NCI-H2227 (cell line): ENCODE results near the gene EDRF1.
A peak's percentile ranks its signal among the peaks of the same experiment; 100 is the strongest.

Experiments
- DNase-seq: peaks from one replicate; lab custom pipeline; 2025; ENCODE audit not compliant: unreplicated experiment; lab: John Stamatoyannopoulos, UW

Gene EDRF1

DNA sequence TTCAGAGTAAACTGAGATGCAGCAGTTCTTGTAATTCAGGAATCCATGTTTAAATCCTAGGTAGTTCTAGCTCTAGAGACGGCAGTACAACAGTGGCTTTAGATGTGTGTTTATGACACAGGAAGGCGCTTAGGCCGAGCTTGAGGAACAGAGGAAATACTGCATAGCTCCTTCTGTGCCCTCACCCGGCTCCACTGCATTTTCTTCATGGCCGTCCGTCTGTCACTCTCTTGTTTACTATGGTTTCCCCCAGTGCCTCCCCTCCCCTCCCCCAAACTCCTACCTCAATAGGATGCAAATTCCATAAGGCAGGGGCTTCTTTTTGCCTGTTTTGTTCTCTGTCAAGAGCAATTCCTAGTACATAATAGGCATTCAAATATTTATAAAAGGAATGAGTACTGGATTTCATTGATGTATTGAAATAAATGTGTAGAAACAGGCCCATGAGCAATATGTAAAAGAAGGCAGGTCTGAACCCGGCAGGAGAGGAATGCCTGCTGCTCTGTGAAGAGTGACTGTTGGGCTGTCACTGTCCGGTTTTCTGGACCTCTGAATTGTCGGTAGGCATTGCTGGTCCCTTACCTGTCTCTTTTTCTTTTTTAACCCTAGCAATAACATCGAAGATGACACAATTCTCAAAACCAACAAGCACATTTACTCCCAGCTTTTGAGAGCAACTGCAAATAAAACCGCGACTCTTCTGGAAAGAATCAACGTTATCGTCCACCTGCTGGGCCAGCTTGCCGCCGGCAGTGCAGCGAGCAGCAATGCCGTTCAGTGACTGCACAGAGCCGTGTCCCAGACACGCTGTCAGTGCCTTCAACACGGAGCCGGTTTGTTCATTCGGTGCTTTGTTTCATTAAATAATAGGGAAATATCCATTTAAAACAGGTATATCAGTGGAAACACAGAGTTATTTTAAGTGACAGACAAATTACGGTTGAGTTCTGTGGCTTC, 43.5 kb downstream of the EDRF1 start:
- no peak for DNase-seq

DNA sequence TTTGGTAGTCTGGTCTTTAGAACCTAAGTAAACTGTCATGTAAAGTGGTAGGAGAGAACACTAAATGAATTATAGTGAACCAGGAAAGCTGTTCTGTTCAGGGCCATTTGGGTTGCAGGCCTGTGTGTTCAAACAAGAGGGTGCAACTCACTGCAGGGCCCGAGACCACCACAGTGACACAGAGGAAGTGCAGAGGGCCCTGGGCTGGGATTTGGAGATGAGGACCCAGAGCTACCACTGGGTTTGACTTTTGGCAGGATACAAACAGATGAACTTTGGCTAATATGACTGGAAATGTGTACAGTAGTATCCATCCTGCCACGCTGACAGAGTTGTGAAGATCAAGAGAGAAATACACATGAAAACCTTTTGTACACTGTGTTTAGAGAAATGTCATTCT, 46.3 kb downstream of the EDRF1 start:
- DNase-seq, result no peak

DNA sequence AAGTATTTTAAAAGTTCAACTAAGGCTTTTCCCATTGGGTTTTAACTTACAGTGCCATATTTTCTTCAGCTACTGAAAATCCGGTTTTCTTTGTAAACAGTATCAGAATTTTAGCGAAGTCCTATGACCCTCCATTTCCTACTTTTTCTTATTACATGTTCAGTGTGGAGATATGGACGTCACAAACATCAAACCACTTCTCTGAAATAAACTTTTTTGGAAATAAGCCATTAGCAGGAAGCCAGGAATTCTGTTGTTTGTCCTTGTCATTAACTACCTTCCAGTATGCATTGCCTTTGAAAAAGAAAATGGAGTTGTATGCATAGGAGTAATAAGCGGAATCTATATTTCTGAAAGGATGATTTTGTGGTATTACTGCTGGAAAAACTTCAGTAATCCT, 47.0 kb downstream of the EDRF1 start:
- DNase-seq, result no peak

DNA sequence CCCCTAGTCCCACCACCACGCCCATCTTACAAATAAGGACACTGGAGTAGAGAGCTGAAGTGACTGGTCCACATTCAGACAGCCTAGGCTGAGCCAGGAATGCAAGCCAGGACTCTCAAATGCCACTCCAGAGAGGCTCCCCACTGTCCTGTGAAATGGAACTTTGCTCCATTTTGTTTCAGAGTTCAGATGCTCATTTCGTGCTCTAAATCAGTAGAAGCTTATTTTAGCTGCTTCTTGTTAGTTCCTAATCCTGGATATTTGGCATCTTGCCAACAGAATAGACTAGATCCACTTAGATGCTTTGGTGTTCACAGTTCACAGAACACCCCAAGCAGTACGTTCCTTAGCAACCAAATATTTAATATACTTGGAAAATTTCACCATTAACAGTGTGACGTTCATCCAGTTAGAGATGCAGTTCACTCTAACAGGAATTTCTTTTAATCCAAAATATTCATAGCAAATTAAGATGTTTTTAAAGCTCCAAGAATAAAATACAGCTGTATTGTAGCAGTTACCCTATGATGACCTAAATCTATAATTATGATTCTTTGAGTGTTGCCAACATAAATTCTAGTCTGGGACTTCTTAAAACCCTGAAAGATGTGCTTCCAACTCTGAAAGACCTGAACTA, 48.8 kb downstream of the EDRF1 start:
- peak; percentile 65 for DNase-seq

DNA sequence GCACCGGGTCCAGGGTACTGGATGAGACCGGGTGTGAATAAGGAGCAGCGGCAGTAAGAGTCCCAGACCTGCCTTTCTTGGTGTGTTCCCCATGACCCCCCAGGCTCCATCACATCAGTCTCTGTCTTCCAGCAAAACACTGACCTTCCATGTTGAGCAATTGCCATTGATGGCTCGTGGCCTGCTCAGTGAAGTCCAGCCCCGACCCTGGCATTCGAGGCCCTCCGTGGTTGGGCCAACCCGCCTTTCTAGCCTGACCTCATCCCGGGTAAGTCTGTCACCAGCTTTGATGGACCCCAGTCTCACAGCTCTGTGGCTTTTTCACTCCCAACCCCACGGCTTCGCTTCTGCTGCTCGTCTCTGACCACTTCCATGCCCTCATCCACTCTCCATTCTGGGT, 49.7 kb downstream of the EDRF1 start:
- DNase-seq, result no peak

DNA sequence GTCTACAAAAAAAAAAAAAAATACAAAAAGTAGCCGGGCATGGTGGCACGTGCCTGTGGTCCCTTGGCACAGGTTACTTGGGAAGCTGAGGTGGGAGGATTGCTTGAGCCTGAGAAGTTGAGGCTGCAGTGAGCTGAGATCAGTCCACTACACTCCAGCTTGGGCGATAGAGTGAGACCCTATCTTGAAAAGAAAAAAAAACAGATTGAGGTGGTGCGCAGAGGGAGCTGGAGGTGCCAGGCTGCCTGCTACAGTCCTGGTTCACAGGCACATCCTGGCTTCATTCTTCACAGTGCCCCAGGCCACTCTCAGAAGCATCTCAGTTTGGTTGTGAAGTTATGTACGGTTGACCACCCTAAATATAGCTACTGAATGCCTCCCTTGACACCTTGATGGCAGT, 51.3 kb downstream of the EDRF1 start:
- no peak for DNase-seq

DNA sequence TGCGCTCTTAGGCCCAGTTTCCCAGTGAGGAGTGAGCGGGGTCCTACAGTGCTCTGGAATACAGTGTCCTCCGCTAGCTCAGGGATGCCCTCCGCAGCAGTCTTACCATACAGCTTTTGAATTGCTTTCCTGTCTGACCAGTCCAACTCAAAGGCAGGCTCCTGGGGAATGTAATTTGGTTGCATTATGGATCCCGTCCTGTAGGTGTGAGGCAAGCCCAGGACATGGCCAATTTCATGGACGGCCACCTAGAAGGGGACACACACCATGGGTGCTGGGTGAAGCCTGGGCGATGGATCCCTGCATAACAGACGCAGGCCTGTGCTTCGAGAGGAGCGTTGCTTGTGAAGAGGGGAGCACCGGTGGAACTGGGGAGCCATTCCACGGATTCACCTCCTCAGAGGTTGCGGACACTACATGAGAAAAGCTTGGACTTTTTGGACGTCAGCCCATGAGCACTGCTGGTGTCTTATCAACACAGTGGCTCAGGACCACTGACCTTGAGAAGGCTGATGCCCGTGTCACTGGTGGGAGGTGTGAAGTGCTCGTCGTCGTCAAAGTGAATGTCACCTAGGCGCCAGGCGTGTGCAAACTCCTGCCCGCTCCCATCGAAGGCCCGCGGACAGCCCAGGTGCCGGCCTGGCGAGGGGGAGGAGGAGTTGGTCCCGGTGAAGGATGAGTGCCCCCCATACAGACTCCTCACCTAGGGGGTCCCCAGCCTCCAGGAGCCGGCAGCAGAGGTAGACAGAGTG, 52.8 kb downstream of the EDRF1 start:
- no peak for DNase-seq

DNA sequence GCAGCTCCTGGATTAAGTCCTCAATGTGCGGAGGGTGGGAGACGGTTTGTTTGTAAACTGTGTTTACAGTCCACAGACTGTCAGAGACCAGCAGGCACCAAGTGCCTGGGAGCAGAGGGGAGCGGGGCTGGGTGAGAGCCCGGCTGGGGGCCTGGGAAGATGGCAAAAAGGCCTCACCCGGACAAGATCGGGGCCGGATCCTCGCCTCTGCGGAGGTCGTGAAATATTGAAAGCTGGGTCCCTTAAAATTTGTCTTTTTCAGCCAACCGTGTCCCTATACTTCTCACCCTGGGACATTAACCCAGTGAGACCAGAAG, 53.3 kb downstream of the EDRF1 start:
- DNase-seq, result no peak

DNA sequence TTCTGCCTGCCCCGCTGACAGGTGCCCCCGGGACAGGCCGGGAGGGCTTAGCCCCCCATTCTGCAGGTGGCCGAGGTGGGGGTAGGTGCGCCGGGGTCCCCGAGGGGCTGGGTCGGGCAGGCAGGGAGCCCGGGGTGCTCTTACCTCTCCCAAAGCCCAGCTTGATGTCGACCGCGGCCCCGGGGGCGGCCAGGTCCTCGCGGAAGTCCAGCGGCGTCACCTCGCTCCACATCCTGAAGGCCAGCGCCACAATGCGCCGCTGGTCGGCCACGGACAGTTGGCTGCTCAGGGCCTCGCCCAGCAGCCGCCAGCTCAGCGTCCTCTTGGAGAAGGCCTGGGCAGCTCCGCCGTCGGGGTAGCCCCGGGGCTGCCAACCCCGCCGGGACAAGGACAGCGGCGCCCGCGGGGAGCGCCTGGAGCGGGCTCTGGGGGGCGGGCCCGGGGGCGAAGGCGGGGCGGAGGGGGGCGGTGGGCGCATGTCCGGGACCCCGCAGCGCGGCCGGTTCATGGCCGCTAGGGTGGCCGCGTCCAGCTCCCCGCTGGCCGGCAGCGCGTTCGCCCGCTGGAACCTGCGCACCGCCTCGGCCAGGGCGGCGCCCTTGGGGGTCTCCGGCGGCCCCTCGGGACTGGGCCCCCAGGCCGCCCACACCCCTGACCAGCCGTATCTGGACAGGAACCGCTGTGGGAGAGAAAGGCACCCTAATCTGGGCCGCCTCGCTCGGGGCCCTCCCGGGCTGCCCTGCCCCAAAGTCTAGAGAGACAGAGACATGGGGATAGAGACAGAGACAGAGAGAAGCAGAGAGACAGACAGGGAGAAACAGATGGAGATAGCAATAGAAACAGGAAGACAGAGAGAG, 54.4 kb downstream of the EDRF1 start:
- peak; percentile 18 for DNase-seq

DNA sequence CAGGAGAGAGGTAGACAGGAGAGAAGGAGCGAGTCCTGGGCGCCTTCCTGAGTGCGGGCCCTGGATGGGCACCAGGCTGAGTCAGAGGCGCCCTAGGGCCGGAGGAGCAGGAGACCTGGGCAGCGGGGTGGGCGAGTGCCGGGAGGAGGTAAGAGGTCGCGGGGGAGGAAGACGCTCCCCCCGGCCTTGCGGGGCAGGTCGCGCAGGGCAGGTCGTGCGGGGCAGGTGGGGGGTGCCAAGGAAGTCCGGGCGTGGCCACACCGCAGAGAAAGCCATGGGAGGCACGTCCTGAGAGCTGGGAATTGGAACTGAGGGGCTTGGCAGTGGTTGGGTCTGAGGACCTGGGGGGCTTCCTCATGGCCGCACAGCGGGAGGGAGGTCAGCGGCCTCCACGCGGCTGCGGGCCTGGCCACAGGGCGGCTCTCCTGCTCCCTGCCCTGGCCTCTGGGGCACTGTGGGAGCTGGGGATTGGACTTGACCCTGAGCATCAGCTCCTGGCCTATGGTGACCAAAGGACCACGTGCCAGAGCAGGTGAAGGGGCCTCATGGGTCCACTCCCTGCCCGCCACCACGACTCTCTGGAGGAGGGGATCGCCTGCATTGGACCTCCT, 55.2 kb downstream of the EDRF1 start:
- DNase-seq, result no peak

DNA sequence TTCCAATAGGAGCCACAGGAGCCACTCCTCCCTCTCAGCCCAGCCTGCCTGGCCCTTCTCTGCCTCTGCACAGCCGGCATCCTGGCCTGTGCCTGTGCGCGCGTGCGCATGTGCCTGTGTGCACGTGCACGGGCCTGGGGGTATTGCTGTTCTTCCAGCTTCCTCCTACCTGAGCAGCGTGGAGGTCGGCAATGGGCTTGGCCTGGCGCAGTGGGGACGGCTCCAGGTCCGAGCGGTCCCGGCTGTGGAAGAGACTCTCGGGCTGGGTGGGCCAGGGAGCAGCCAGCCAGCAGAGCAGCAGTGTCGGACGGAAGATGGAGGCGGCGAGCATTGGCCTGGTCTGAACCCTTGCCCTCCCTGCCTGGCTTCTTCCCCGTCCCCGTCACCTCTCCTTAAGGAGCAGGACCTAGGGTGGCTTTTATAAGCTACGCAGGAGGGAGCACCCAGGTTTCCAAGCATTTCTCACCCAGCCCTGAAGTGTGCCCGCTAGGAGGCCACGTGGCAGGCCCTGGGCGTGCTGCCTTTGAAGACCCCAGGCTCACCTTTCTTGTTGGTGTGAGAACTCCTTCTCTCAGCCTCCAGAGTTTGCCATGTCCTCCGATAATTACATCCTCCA, 56.1 kb downstream of the EDRF1 start, which contains the start of gene MMP21:
Gene MMP21 (minus strand): TSS at position 331 of the 616 bp plus-strand sequence. CDS start 0 bp downstream, at position 331.
- DNase-seq, result no peak

DNA sequence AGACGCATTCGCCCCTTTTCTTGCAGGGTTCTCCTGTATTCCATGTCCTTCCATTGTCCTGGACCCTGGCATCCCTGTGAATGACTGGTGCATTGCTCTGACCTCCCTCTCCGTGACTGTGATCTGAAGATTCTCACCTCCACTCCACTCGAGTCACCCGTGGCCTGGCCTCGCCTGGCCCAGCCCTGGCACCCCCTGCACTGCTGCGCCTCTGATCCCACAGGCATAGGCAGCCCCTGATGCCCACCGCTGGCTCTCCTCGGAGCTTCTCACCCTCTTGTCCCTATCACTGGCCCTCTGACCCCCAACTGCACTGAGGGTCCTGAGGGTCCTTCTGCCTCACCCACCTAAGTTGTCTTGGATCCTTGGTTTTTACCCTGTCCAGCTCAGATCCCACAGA, 58.3 kb downstream of the EDRF1 start:
- DNase-seq, result no peak

DNA sequence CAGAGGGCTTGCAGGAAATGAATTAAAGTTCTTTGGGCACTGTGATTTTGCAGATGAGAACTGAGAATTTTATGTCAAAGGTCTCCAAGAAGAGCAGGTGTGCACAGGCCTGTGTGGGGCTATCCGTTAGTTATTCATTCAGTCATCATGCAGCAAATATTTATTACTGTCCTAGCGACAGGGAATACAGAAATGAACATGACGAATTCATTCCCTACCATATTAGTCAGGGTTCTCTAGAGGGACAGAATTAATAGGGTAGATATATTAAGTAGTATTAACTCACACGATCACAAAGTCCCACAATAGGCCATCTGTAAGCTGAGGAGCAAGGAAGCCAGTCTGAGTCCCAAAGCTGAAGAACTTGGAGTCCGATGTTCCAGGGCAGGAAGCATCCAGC, 59.0 kb downstream of the EDRF1 start:
- DNase-seq, result no peak

DNA sequence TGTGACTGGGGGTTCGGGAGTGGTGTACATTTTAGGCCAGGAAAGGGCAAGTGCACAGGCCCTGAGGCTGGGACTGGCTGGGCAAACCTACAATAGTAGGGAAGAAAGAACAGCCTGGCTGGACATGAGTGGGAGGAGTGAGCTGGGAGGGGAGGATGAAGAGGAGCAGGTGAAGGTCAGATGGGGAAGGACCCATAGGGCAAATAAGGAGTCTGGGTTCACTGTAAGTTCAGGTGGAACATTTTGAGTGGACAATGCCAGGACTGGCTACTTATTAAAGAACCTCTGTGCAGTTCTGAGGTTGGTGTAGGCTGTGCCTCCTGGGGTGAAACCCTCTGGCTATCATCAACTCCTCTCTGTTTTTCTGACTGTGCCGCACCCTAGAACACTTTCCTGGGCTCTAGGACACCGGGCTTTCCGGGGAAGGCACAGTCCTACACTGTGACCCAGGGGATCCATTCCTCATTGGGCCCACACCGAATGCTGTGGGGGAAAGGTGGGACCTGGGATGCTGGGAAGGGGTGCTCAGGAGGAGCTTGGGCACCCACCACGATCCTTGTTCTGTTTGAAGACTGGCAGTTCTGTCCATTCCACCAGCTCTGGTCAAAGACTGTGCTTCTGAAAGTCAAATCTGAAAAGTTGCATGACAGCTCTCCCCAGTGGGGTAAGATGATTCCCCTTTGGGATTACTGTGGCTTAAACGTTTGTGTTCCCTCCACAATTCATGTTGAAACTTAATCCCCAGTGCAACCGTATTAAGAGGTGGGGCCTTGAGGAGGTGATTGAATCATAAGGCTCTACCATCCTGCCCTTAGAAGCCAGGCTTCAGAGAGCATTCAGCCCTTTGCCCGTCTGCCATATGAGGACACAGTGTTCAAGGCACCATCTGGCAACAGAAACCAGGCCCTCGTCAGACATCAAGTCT, 60.2 kb downstream of the EDRF1 start:
- DNase-seq, result no peak

DNA sequence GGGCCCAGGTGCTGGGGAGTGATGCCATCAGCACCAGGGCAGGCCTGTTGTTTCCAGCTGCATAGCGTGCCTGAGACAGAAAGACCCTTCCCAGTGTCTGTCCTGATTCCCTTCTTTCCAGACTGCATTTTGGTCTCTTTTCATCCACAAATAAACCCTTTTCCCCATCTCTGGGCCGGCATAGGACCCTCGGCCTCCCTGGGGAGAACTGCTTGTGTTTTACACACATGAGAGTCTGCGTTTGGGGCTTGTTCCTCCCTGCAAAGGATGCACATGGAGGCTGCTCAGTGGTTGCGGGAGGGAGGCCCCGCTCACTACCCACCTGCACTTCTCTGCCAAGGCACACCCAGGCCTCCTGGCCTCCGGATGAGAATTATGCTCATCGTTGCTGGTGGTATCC, 61.9 kb downstream of the EDRF1 start:
- DNase-seq, result no peak

DNA sequence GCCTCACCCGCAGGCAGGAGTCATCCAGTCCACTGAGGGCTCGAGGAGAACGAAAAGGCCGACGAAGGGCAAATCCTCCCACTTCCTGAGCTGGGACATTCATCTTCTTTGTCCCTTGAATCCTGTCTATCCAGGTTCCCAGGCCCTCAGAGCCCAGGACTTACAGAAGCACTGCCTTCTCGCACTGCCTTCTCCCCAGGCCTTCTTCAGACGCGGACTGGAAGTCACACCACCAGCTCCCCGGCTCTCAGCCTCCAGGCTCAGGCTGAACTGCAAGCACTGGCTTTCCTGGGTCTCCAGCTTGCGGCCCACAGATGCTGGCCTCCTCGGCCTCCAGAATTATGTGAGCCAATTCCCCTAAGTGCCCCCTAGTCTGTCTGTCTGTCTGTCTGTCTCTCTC, 62.5 kb downstream of the EDRF1 start:
- DNase-seq, result no peak

DNA sequence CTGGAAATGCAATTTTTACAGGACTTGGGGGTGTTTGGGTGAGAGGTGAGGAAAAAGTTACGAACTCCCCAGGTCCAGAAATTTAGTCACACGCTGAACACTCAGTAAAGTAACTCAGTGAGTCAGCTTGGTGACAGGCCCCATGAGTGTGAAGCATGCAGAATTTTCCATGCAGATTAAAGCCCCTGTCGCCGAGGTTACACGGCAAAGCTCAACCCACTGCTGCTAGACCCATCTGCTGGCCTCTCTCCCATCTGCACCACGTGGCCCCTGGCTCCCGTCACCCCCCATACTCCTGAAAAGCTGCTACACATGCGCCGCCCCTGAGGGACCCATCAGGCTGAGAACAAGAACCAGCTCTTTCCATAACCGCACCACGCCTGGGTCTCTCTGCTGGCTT, 63.1 kb downstream of the EDRF1 start:
- no peak for DNase-seq

DNA sequence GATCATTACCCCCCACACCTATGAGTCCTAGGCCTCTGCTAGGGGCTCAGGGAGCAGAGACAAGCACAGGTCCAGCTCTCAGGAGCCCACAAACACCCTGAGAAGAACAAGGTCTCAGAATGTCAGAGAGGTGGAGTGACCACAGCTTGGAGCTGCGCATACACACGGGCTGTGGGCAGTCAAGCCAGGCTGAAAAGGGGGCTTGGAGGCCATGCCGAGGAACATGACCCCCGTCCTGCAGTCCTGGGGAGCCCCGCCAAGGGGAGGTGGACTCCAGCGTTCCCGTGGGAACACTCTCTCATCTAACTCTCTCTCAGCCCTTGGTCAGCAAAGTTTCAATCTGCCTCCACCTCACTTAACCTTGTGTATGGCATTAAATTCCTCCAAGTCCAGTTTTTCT, 63.9 kb downstream of the EDRF1 start:
- DNase-seq, result no peak

DNA sequence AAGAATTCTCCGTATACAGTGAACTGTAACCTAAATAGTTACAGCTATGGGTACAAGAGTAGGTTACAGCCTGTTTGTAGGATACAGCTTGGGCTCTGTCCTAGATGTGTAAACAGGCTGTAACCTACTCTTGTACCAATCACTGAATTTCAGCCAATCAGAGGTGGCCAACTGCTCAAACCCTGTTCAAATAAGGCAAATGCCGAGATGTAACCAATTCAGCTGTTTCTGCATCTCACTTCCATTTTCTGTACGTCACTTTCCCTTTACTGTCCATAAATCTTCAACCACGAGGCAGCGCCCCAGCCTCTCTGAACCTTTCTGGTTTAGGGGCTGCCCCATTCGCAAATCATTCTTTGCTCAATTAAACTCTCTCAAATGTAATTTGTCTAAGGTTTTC, 64.4 kb downstream of the EDRF1 start:
- DNase-seq, result no peak
